GM19455 (cell line): ENCODE results near the gene BEND6.
"Not testable (repeated sequence)": the region's sequence is repeated elsewhere in the genome, so short reads cannot be mapped to it uniquely, and the experiment has no call there.

Experiments used
- ATAC-seq: cut with Tn5 transposase; IDR thresholded peaks from one replicate; pipeline ENCODE4 v1.9.1; 2021; ENCODE audit not compliant: unreplicated experiment

Gene BEND6

GRCh38 chr6:57026001-57026400, 71.1 kb downstream of the BEND6 start:
- no peak for ATAC-seq

GRCh38 chr6:57027301-57027700, 72.4 kb downstream of the BEND6 start:
- ATAC-seq: no peak

GRCh38 chr6:57029213-57029612, 74.3 kb downstream of the BEND6 start:
- ATAC-seq: no peak

- ATAC-seq: no peak
Observed at GRCh38 chr6:57033228-57033627, 78.3 kb downstream of the BEND6 start.

- no peak for ATAC-seq
Observed at GRCh38 chr6:57035549-57035948, 80.6 kb downstream of the BEND6 start.

GRCh38 chr6:57038906-57039305, 84.0 kb downstream of the BEND6 start:
- ATAC-seq: no peak

- ATAC-seq: no peak
Observed at GRCh38 chr6:57040011-57040410, 85.1 kb downstream of the BEND6 start.

- not testable (repeated sequence) for ATAC-seq
Observed at GRCh38 chr6:57044061-57044460, 89.2 kb downstream of the BEND6 start.

GRCh38 chr6:57044568-57044967, 89.7 kb downstream of the BEND6 start:
- ATAC-seq: no peak

GRCh38 chr6:57046332-57047256, 91.7 kb downstream of the BEND6 start, which contains the start of gene KIAA1586:
Gene KIAA1586 (plus strand): TSS chr6:57046693. CDS start chr6:57046756, 63 bp downstream.
- ATAC-seq: peak; percentile 93

GRCh38 chr6:57047257-57047585, 92.3 kb downstream of the BEND6 start:
- peak; percentile 27 for ATAC-seq

GRCh38 chr6:57047859-57048258, 93.0 kb downstream of the BEND6 start:
- not testable (repeated sequence) for ATAC-seq

GRCh38 chr6:57048577-57048976, 93.7 kb downstream of the BEND6 start:
- ATAC-seq: no peak

GRCh38 chr6:57063847-57064246, 108.9 kb downstream of the BEND6 start:
- ATAC-seq: no peak

GRCh38 chr6:57064809-57065208, 109.9 kb downstream of the BEND6 start:
- ATAC-seq: no peak

GRCh38 chr6:57068061-57068460, 113.2 kb downstream of the BEND6 start:
- no peak for ATAC-seq

- ATAC-seq: no peak
Observed at GRCh38 chr6:57069228-57069627, 114.3 kb downstream of the BEND6 start.

GRCh38 chr6:57069920-57070331, 115.0 kb downstream of the BEND6 start:
- no peak for ATAC-seq

- ATAC-seq: no peak
Observed at GRCh38 chr6:57072108-57072507, 117.2 kb downstream of the BEND6 start.

- no peak for ATAC-seq
Observed at GRCh38 chr6:57074383-57074782, 119.5 kb downstream of the BEND6 start.

- no peak for ATAC-seq
Observed at GRCh38 chr6:57075092-57075491, 120.2 kb downstream of the BEND6 start.
